Measurements from ENCODE around the gene PLXNA1. TPM values are rescaled to one million over a fixed set of nuclear protein-coding genes. Genes with fewer than 3 reads are reported as not detected.

PLXNA1 gene
- total and polyA plus RNA-seq, 2 of the 8 experiments (the other 6 are each of a cell fraction or from before 2014, with no cell fraction given): 47.5 to 54.9 TPM

DNA sequence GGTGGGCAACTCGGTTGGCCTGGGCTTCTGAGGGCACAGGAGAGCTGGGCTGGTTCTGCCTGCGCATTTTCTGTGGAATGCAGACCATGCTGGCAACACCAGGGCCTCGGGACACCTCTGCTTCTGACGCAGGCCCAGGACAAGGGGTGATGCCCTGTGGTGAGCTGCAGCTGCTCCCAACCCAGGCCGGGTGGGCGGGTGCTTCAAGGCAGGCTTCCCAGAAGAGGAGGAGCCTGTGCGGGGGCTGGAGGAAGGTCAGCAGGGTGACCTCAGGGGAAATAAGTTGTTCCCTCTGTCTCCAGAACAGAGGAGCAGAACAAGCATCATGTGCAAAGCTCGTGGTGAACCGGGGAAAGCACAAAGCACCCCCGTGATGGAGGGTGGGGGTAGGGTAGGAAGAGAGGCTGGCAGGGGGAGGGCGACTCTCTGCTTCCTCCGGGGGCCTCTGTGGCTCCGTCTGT, 11.0 kb upstream of the PLXNA1 start:
- no peak overlapping the region for H3K4me3 ChIP-seq (ENCODE audit: extremely low read depth in 1 of 4, insufficient read depth in 2 of 4, low read depth in 3 of 4, low read length in 4 of 4)
- peak overlapping the region; percentile 45; the same call in 1 of the 2 replicates for H4K8ac ChIP-seq (ENCODE audit: extremely low read depth, insufficient read depth, low read length)
- H3K27me3 ChIP-seq (replicated peaks in 1 of 4; ENCODE audit: control insufficient read depth in 3 of 4, extremely low read depth in 1 of 4, insufficient read depth in 3 of 4, low read length in 3 of 4): no peaks in the 10 kb centered on the region
- H4K5ac ChIP-seq (ENCODE audit: insufficient read length, low read depth, low read length): no peak overlapping the region
- no peaks in the 10 kb centered on the region for H3K36me3 ChIP-seq (ENCODE audit: control insufficient read depth in 2 of 4, insufficient read depth in 4 of 4, low read length in 3 of 4)
- no peak overlapping the region for H2AK5ac ChIP-seq (ENCODE audit: low read depth, low read length)
- no peak overlapping the region; a peak in 1 of 4 replicates for H3K4me2 ChIP-seq (ENCODE audit: insufficient read depth in 1 of 2, low read depth in 2 of 2, low read length in 2 of 2)
- H3K18ac ChIP-seq (ENCODE audit: extremely low read depth, low read length): no peak overlapping the region
- H2AFZ ChIP-seq (ENCODE audit: low read length): no peak overlapping the region
- no peak overlapping the region for H3K23ac ChIP-seq (ENCODE audit: insufficient read length)
- no peak for DNase-seq (ENCODE audit: low read depth in 1 of 2, low spot score in 2 of 2)
- H3K4ac ChIP-seq (replicated peaks; ENCODE audit: insufficient read length, low read depth, low read length): no peak overlapping the region
- TF ChIP-seq BRCA1 (IDR thresholded peaks at IDR 0.05; ENCODE audit: low read depth, low read length): no peak
- TF ChIP-seq CREB1 (IDR thresholded peaks at IDR 0.05): peak; percentile 29; the same call in 1 of the 2 replicates
- TF ChIP-seq, protein P1, sequence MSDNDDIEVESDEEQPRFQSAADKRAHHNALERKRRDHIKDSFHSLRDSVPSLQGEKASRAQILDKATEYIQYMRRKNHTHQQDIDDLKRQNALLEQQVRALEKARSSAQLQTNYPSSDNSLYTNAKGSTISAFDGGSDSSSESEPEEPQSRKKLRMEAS (IDR thresholded peaks at IDR 0.05): 0 out of 2 replicates have a peak, but pooled peaks have one; percentile 27
- no peak overlapping the region for H3K56ac ChIP-seq (replicated peaks; ENCODE audit: insufficient read length, low read depth, low read length)
- no peak overlapping the region for H2BK5ac ChIP-seq (ENCODE audit: low read depth, low read length)
- H3K14ac ChIP-seq (ENCODE audit: insufficient read length): no peak overlapping the region
- peak overlapping the region in 1 of 4 experiments; percentile 32; a peak in 2 of 7 replicates for H3K9ac ChIP-seq (replicated peaks in 1 of 4; ENCODE audit: extremely low read depth in 1 of 4, low read depth in 3 of 4, low read length in 3 of 4)
- H3K23me2 ChIP-seq (ENCODE audit: low read depth, low read length): no peaks in the 10 kb centered on the region
- H2BK20ac ChIP-seq (ENCODE audit: low read length): 0 out of 2 replicates have a peak overlapping the region, but pooled peaks have one; percentile 48
- no peak overlapping the region for H3K27ac ChIP-seq (ENCODE audit: low read depth, low read length)
- H2BK12ac ChIP-seq (ENCODE audit: low read depth, low read length): no peak overlapping the region; the same call in 1 of the 2 replicates
- FAIRE-seq: no peak
- H3K79me2 ChIP-seq (ENCODE audit: control insufficient read depth in 1 of 2, insufficient read depth in 2 of 2, low read length in 2 of 2): no peaks in the 10 kb centered on the region
- CTCF ChIA-PET (ENCODE audit: partially characterized antibody): interaction anchor here (0.6 to 3.5 kb wide), 14 partner anchors 10 to 292 kb away, joined by 3 to 21 read pairs (median 4); partner anchors contain the start of gene PLXNA1
- no peaks in the 10 kb centered on the region for H4K20me1 ChIP-seq (replicated peaks in 1 of 2; ENCODE audit: control insufficient read depth in 1 of 2, insufficient read depth in 2 of 2, low read length in 2 of 2)
- H4K91ac ChIP-seq (replicated peaks; ENCODE audit: insufficient read length, low read length): no peak overlapping the region
- H3K79me1 ChIP-seq (ENCODE audit: low read depth, low read length): no peaks in the 10 kb centered on the region
- peak overlapping the region; percentile 88; the same call in 1 of the 2 replicates for H2BK15ac ChIP-seq (ENCODE audit: low read length)
- H3K4me1 ChIP-seq (replicated peaks in 1 of 4; ENCODE audit: control insufficient read depth in 3 of 4, insufficient read depth in 4 of 4, low read length in 3 of 4): peaks cover 2 to 10% (median 5%) of the 10 kb centered on the region in 4 experiments; a peak in 4 of 7 replicates
- POLR2A ChIA-PET (ENCODE audit: partially characterized antibody): interaction anchor here (1.5 kb wide), 1 partner anchor 9 kb away, joined by 4 read pairs; no protein-coding TSS in a partner anchor
- 72% methylated on average over 10 of the region's 13 CpGs; no CpG with 5 or more reads in 1 of the 2 experiments for WGBS, 2 experiments (ENCODE audit: extremely low coverage in 1 of 2, insufficient coverage in 1 of 2, insufficient read length in 1 of 2, insufficient replicate concordance in 2 of 2, low coverage in 1 of 2, low lambda C conversion rate in 2 of 2, missing lambda C conversion rate in 1 of 2)
- H3K9me3 ChIP-seq (ENCODE audit: insufficient read depth in 2 of 2, low read depth in 1 of 2, low read length in 1 of 2): peaks cover 2 to 8% of the 10 kb centered on the region in 2 experiments; a peak in 2 of 4 replicates
- H2BK120ac ChIP-seq (replicated peaks; ENCODE audit: low read depth, low read length): no peak overlapping the region

Measured in H1 (cell line).